Neural progenitor cell (in vitro differentiated cells): ENCODE measurements around the gene PTPRG. TPM values are rescaled to one million over a fixed set of nuclear protein-coding genes. Genes with fewer than 3 reads are reported as not detected.

ENCODE experiments used
- DNase-seq: peaks from one replicate; pipeline ENCODE4 v3.0.0-alpha.2; 2016; ENCODE audit warnings: low spot score
- H2AFZ ChIP-seq: fragments of 200-600 bp; sonication (generic); replicated peaks from 2 replicates; pipeline ENCODE4 v1.6.1; 2016; ENCODE audit warnings: antibody characterized with exemption
- H3F3A ChIP-seq: fragments of 200-600 bp; sonication (generic); 2 replicates; pipeline ENCODE4 v1.6.1; 2016; ENCODE audit warnings: antibody characterized with exemption, low read depth
- H3K27ac ChIP-seq: fragments of 200-600 bp; sonication (generic); 2 replicates; pipeline ENCODE4 v1.5.1; 2016; ENCODE audit warnings: mild to moderate bottlenecking
- H3K27me3 ChIP-seq: fragments of 200-600 bp; sonication (generic); 2 replicates; pipeline ENCODE4 v1.6.1; 2016; ENCODE audit warnings: mild to moderate bottlenecking, moderate library complexity
- H3K36me3 ChIP-seq: fragments of 200-600 bp; sonication (generic); 2 replicates; pipeline ENCODE4 v1.5.1; 2016
- H3K4me1 ChIP-seq: fragments of 200-600 bp; sonication (generic); 2 replicates; pipeline ENCODE4 v1.6.1; 2016; ENCODE audit warnings: mixed run types
- H3K4me2 ChIP-seq: fragments of 200-600 bp; sonication (generic); 2 replicates; pipeline ENCODE4 v1.6.1; 2016
- H3K4me3 ChIP-seq: fragments of 200-600 bp; sonication (generic); 2 replicates; pipeline ENCODE4 v1.5.1; 2016
- H3K79me2 ChIP-seq: fragments of 200-600 bp; sonication (generic); 2 replicates; pipeline ENCODE4 v1.6.1; 2016; ENCODE audit warnings: low read depth
- H3K9ac ChIP-seq: fragments of 200-600 bp; sonication (generic); 2 replicates; pipeline ENCODE4 v1.6.1; 2016
- H3K9me3 ChIP-seq: fragments of 200-600 bp; sonication (generic); 2 replicates; pipeline ENCODE4 v1.5.1; 2016; ENCODE audit warnings: low read depth
- H4K20me1 ChIP-seq: fragments of 200-600 bp; sonication (generic); 2 replicates; pipeline ENCODE4 v1.6.1; 2016; ENCODE audit warnings: low read depth
- H3K27ac Mint-ChIP-seq: 3 replicates; pipeline ENCODE4 v1.8.0; 2021; ENCODE audit warnings: mixed read lengths
- H3K27me3 Mint-ChIP-seq: 2 replicates; pipeline ENCODE4 v1.8.0; 2022; ENCODE audit warnings: low read depth, mild to moderate bottlenecking, inconsistent platforms, moderate library complexity, mixed read lengths; ENCODE audit not compliant: insufficient read depth
- H3K36me3 Mint-ChIP-seq: 3 replicates; pipeline ENCODE4 v1.8.0; 2021; ENCODE audit warnings: mixed read lengths
- H3K4me1 Mint-ChIP-seq: 3 replicates; pipeline ENCODE4 v1.8.0; 2021; ENCODE audit warnings: mixed read lengths
- H3K4me3 Mint-ChIP-seq: 3 replicates; pipeline ENCODE4 v1.8.0; 2021; ENCODE audit warnings: mild to moderate bottlenecking, moderate library complexity, mixed read lengths
- H3K9me3 Mint-ChIP-seq: 3 replicates; pipeline ENCODE4 v1.8.0; 2020; ENCODE audit warnings: mixed read lengths
- EZH2 ChIP-seq: fragments of 200-600 bp; sonication (generic); IDR thresholded peaks from 2 replicates; pipeline ENCODE4 v1.6.1; 2017; ENCODE audit warnings: antibody characterized with exemption, mild to moderate bottlenecking, moderate library complexity
- EZH2phosphoT487 ChIP-seq: fragments of 200-600 bp; sonication (generic); IDR thresholded peaks from 2 replicates; pipeline ENCODE4 v1.6.1; 2017; ENCODE audit warnings: antibody characterized with exemption
- total RNA-seq: library from RNA; depleted of rRNA; stranded (reverse); fragments of >200 nt; gene quantifications from 2 replicates; pipeline ENCODE4 v1.2.3, GENCODE V29; 2015; ENCODE audit warnings: low replicate concordance
- TF ChIP-seq, protein P1 (sequence below): fragments of 200-600 bp; sonication (generic); IDR thresholded peaks from 2 replicates; pipeline ENCODE4 v1.5.1; 2017; ENCODE audit warnings: antibody characterized with exemption, mild to moderate bottlenecking

Gene PTPRG
- total RNA-seq, 1 donor from 2014 or later, result 65.3 TPM

DNA sequence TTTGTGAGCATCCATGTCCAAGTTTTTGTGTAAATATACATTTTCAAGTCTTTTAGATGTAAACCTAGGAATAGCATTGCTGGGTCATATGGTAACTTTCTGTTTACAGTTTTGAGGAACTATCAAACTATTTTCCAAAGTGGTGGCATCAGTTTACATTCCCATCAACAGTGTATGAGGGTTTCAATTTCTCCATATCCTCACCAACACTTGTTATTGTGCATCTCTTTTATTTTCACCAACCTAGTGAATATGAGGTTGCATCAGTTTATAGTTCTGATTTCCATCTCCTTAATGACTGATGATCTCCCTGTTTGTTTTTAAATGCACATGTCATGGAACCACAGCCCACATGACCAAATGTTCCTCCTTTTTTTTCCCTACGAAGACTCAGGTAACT is 610.8 kb downstream of the PTPRG start:
- peaks cover 10% of the 10 kb centered on the region for H3K4me1 ChIP-seq
- H2AFZ ChIP-seq, result no peak overlapping the region
- H3K27ac ChIP-seq, result no peak overlapping the region
- no peaks in the 10 kb centered on the region for H3F3A ChIP-seq
- H3K36me3 Mint-ChIP-seq, result peaks cover 12% of the 10 kb centered on the region
- TF ChIP-seq EZH2 (no peak), EZH2phosphoT487 (no peak)
- TF ChIP-seq, protein P1, sequence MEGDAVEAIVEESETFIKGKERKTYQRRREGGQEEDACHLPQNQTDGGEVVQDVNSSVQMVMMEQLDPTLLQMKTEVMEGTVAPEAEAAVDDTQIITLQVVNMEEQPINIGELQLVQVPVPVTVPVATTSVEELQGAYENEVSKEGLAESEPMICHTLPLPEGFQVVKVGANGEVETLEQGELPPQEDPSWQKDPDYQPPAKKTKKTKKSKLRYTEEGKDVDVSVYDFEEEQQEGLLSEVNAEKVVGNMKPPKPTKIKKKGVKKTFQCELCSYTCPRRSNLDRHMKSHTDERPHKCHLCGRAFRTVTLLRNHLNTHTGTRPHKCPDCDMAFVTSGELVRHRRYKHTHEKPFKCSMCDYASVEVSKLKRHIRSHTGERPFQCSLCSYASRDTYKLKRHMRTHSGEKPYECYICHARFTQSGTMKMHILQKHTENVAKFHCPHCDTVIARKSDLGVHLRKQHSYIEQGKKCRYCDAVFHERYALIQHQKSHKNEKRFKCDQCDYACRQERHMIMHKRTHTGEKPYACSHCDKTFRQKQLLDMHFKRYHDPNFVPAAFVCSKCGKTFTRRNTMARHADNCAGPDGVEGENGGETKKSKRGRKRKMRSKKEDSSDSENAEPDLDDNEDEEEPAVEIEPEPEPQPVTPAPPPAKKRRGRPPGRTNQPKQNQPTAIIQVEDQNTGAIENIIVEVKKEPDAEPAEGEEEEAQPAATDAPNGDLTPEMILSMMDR, result no peak
- no peak overlapping the region for H3K4me3 Mint-ChIP-seq
- H3K9ac ChIP-seq, result no peak overlapping the region
- H3K27ac Mint-ChIP-seq, result no peak overlapping the region
- peaks cover 7% of the 10 kb centered on the region for H3K9me3 Mint-ChIP-seq
- H3K4me2 ChIP-seq, result no peak overlapping the region
- no peaks in the 10 kb centered on the region for H4K20me1 ChIP-seq
- no peak overlapping the region for H3K4me3 ChIP-seq
- H3K9me3 ChIP-seq, result no peaks in the 10 kb centered on the region
- H3K27me3 ChIP-seq, result no peaks in the 10 kb centered on the region
- no peaks in the 10 kb centered on the region for H3K79me2 ChIP-seq
- no peak for DNase-seq
- H3K27me3 Mint-ChIP-seq, result peaks cover 2% of the 10 kb centered on the region
- H3K36me3 ChIP-seq, result peaks cover 11% of the 10 kb centered on the region
- H3K4me1 Mint-ChIP-seq, result peaks cover 4% of the 10 kb centered on the region

DNA sequence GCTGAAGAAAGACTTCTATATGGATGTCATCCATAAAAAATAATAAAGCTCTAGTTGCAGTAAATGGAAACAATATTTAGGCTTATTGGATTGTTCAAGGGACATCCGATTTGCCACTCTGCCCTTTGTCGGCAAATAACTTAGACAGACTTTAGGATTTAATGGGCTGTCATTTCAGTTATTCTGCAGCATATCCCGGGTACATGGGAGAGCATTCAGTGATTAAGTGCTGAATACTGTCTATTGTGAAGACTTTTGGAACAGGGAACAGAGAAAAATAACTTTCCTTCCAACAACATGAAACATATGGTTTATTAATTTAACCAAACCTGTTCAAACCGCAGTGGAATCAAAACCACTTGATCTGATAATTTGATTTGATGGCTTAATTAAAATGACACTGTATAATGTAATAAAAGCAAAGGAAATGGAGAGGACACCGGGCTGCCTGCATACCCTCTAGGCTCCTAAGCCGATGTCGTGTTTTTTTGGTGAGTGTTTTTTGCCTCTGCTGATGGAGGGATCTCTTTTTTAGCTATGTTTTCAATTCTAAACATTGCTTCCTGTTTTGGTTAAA is 612.7 kb downstream of the PTPRG start:
- Mint-ChIP-seq H3K36me3 (peaks cover 15% of the 10 kb centered on the region), H3K27ac (no peak overlapping the region), H3K27me3 (no peaks in the 10 kb centered on the region), H3K9me3 (peaks cover 7% of the 10 kb centered on the region), H3K4me1 (peaks cover 8% of the 10 kb centered on the region), H3K4me3 (no peak overlapping the region)
- H3K79me2 ChIP-seq, result no peaks in the 10 kb centered on the region
- no peaks in the 10 kb centered on the region for H4K20me1 ChIP-seq
- H2AFZ ChIP-seq, result no peak overlapping the region
- H3K4me1 ChIP-seq, result peaks cover 17% of the 10 kb centered on the region
- no peaks in the 10 kb centered on the region for H3K9me3 ChIP-seq
- H3F3A ChIP-seq, result peaks cover 5% of the 10 kb centered on the region
- no peak overlapping the region for H3K4me3 ChIP-seq
- no peak overlapping the region for H3K9ac ChIP-seq
- no peak for TF ChIP-seq EZH2
- TF ChIP-seq, protein P1, result no peak
- no peak for TF ChIP-seq EZH2phosphoT487
- no peak overlapping the region for H3K27ac ChIP-seq
- peaks cover 11% of the 10 kb centered on the region for H3K36me3 ChIP-seq
- no peak for DNase-seq
- H3K27me3 ChIP-seq, result no peaks in the 10 kb centered on the region
- no peak overlapping the region for H3K4me2 ChIP-seq

DNA sequence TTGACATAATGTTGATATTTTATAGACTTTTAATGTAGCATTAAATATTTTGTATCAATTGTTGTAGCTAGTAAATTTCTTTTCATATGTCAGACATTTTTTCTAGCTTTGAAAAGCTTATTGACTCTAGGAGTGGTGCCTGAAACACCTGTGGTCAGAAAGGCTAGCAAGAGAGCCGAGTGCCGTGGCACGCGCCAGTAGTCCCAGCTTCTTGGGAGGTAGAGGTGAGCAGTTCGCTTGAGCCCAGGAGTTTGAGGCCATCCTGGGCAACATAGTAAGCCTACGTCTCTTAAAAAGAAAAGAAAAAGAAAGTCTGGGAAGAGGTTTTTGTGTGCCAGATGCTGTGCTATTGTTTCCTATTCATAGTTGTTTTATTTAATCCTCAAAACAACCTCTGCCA is 613.8 kb downstream of the PTPRG start:
- Histone ChIP-seq H3K27ac (no peak overlapping the region), H3K4me3 (no peak overlapping the region), H3K4me1 (peaks cover 15% of the 10 kb centered on the region), H3F3A (peaks cover 6% of the 10 kb centered on the region), H2AFZ (no peak overlapping the region), H4K20me1 (peaks cover 2% of the 10 kb centered on the region), H3K79me2 (no peaks in the 10 kb centered on the region), H3K9ac (no peak overlapping the region), H3K9me3 (no peaks in the 10 kb centered on the region), H3K36me3 (peaks cover 11% of the 10 kb centered on the region), H3K4me2 (no peak overlapping the region), H3K27me3 (no peaks in the 10 kb centered on the region)
- TF ChIP-seq EZH2phosphoT487, result no peak
- TF ChIP-seq, protein P1, result no peak
- TF ChIP-seq EZH2, result no peak
- no peak for DNase-seq
- Mint-ChIP-seq H3K36me3 (peaks cover 15% of the 10 kb centered on the region), H3K9me3 (peaks cover 7% of the 10 kb centered on the region), H3K4me3 (no peak overlapping the region), H3K4me1 (peaks cover 6% of the 10 kb centered on the region), H3K27me3 (no peaks in the 10 kb centered on the region), H3K27ac (no peak overlapping the region)
